Ovary (tissue), 9 donors: ENCODE measurements around the gene ANKS1B. TPM values are rescaled to one million over a fixed set of nuclear protein-coding genes. Genes with fewer than 3 reads are reported as not detected.

Experiments
- DNase-seq, 5 donors: peaks; one replicate each; pipeline ENCODE4 v3.0.0-alpha.2; 2019 to 2020
- H3K27ac ChIP-seq, 2 donors: fragments of 200-600 bp; one replicate each; pipeline versions ENCODE4 v1.5.1 to v1.8.0; 2019 to 2022
- H3K27me3 ChIP-seq: fragments of 200-600 bp; one replicate; pipeline ENCODE4 v1.8.0; 2022
- H3K36me3 ChIP-seq: fragments of 200-600 bp; sonication (generic); one replicate; pipeline ENCODE4 v1.5.1; 2019
- H3K4me1 ChIP-seq: one replicate; pipeline ENCODE4 v1.8.1; 2013; ENCODE audit warnings: mild to moderate bottlenecking, moderate library complexity; ENCODE audit not compliant: insufficient read depth
- H3K4me3 ChIP-seq: fragments of 200-600 bp; sonication (generic); one replicate; pipeline ENCODE4 v1.5.1; 2017
- H3K9me3 ChIP-seq, 2 donors: fragments of 200-600 bp in 1 of 2; sonication (generic) in 1 of 2; one replicate each; pipeline versions ENCODE4 v1.5.1 to v1.8.1; 2013 to 2019; ENCODE audit warnings: mild to moderate bottlenecking in 1 of 2, moderate library complexity in 1 of 2
- EP300 ChIP-seq: sonication (generic); formaldehyde crosslinking; IDR thresholded peaks from one replicate; pipeline ENCODE4 v1.6.1; 2017; ENCODE audit warnings: antibody characterized with exemption
- POLR2A ChIP-seq: fragments of 450-650 bp; IDR thresholded peaks from one replicate; pipeline ENCODE4 v1.6.1; 2017; ENCODE audit warnings: antibody characterized with exemption, mild to moderate bottlenecking, moderate library complexity
- WGBS, 3 donors: extraction: QIAGEN DNeasy Blood & Tissue Kit in 1 of 3; methylation state at CpG; one replicate each; pipeline versions ENCODE4 v1.1.5 to v1.1.7; 2013 to 2017; 5-methylcytosine and 5-hydroxymethylcytosine counted together
- intact Hi-C, 4 donors: fragments of 100-400 bp; cut with DNase I; formaldehyde crosslinking; loops; one replicate each; pipeline versions ENCODE4 v1.11.0 to v1.15.1; 2022 to 2023
- polyA plus RNA-seq, 2 donors: library from polyadenylated mRNA; stranded (reverse); fragments of 200-250 nt in 1 of 2; fragments of 350-450 nt in 1 of 2; fragmentation: Illumina TruSeq in 1 of 2; extraction: RNeasy Lipid Tissue Mini Kit (QIAGEN cat#74804) in 1 of 2; gene quantifications; one replicate each; pipeline ENCODE4 v1.2.3, GENCODE V29; 2013 to 2014
- total RNA-seq, 7 donors: library from RNA; depleted of rRNA in 2 of 7; stranded (reverse); fragments of >200 nt in 2 of 7; fragmentation: NEBNext Ultra II Directional in 3 of 7; extraction: Animal tissue kit (Norgen Biotek cat#: 25700) in 3 of 7; gene quantifications; one replicate each; pipeline versions ENCODE4 v1.1.0 to v1.2.4, GENCODE V29; 2016 to 2023
- TF ChIP-seq, protein P1 (sequence below), 3 donors: fragments of 450-650 bp in 2 of 3; fragments of 200-600 bp in 1 of 3; IDR thresholded peaks; one replicate each; pipeline versions ENCODE4 v1.5.1 to v1.8.0; 2016 to 2022; ENCODE audit warnings: antibody characterized with exemption in 3 of 3, mild to moderate bottlenecking in 1 of 3
- donor health status: DM: no; HTN: no; CAD: no; lungs with moderate emphysema.
- donor health status: DM: no; HTN: no; CAD: no.
- donor health status: Bipolar disorder and iron deficiency.
- donor health status: DM: yes; HTN: yes; CAD: no.
- donor health status: DM: no; HTN: no; CAD: no.
- donor health status: DM: yes; HTN: yes; CAD: no.

The ANKS1B gene
- total and polyA plus RNA-seq, 9 donors: 0.80 to 34.9 (median 7.7) TPM

DNA sequence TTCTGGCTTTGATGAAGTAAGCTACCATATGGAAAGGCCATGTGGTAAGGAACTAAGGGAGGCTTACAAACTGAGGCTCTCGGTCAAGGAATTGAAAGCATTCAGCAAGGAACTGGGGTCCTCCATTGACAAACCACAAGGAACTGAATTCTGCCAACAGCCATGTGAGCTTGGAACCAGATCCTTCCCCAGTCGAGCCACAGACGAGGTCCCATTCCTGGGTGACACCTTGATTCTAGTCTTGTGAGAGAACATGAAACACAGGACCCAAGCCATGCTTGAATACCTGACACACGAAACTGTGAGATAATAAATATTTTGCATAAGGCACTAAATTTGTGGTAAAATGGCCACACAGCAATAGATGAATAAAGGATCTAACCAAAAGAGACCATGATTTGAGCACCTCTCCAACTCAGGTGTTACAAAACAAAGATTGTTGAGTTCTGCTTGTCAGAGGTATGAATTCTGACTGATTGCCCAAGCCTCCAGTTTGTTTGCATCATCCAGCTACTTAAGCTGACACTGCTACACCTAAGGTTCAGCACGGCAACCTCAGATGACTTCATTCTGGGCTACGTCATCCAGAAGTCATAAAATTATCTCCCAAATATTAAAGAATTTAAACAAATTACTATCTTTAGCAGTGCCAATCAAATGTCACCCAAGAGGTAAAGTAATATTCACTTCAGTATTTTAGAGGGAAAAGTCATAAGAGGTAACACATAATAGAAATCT, 277.8 kb downstream of the ANKS1B start:
- WGBS, 3 donors: 87 to 93% (median 91%) methylated on average over 6 of the region's 6 CpGs
- no peaks in the 10 kb centered on the region for H3K9me3 ChIP-seq
- no peaks in the 10 kb centered on the region for H3K27me3 ChIP-seq
- no peak for DNase-seq
- intact Hi-C loops: no loop called here
- no peaks in the 10 kb centered on the region for H3K36me3 ChIP-seq
- no peaks in the 10 kb centered on the region for H3K4me1 ChIP-seq
- H3K27ac ChIP-seq: no peak overlapping the region
- no peak overlapping the region for H3K4me3 ChIP-seq
- TF ChIP-seq POLR2A (no peak), EP300 (no peak)
- TF ChIP-seq, protein P1, sequence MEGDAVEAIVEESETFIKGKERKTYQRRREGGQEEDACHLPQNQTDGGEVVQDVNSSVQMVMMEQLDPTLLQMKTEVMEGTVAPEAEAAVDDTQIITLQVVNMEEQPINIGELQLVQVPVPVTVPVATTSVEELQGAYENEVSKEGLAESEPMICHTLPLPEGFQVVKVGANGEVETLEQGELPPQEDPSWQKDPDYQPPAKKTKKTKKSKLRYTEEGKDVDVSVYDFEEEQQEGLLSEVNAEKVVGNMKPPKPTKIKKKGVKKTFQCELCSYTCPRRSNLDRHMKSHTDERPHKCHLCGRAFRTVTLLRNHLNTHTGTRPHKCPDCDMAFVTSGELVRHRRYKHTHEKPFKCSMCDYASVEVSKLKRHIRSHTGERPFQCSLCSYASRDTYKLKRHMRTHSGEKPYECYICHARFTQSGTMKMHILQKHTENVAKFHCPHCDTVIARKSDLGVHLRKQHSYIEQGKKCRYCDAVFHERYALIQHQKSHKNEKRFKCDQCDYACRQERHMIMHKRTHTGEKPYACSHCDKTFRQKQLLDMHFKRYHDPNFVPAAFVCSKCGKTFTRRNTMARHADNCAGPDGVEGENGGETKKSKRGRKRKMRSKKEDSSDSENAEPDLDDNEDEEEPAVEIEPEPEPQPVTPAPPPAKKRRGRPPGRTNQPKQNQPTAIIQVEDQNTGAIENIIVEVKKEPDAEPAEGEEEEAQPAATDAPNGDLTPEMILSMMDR (IDR thresholded peaks at IDR 0.05): no peak

DNA sequence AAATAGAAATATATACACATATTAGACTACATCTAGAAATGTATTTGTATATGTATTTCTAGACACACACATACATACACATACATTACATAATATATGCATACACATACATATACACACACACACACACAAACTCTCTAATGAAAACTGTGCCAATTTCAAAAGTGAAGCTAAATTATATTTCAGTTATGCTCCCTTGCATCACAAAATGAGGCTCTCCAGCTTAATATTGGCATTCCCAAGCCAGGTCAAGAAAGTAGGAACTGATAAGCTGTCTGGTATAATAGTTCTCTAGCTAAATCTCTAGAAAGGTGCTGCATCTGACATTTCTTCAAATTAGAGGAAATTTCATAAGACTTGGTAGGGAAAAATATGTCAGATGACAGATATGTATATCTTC, 280.3 kb downstream of the ANKS1B start:
- Histone ChIP-seq H3K27ac (no peak overlapping the region), H3K9me3 (no peaks in the 10 kb centered on the region), H3K4me1 (no peaks in the 10 kb centered on the region), H3K27me3 (no peaks in the 10 kb centered on the region), H3K36me3 (no peaks in the 10 kb centered on the region), H3K4me3 (no peak overlapping the region)
- intact Hi-C loops: no loop called here
- TF ChIP-seq POLR2A (no peak), EP300 (no peak)
- TF ChIP-seq, protein P1 (IDR thresholded peaks at IDR 0.05): no peak
- DNase-seq: no peak

DNA sequence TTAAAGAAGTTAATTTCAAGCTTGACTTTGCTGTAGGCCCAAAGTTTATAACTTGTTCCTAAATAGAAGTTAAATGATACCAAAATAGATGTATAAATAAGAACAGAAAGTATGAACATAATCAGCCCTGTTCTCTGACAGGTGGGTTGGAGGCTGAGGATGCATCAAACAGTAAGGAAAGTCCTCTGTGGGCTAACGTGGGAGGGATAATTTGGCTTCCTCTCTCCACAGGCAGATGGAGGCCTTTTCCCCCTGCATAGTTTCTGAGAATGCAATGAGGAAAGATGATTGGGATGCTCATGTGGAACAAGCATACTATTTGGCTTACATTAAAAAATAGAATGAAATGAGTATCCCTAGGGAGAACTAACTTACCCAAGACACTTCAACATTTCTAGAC, 280.7 kb downstream of the ANKS1B start:
- WGBS, 3 donors: 48 to 55% (median 49%) methylated on average over 1 of the region's 1 CpG
- no peaks in the 10 kb centered on the region for H3K27me3 ChIP-seq
- no peaks in the 10 kb centered on the region for H3K4me1 ChIP-seq

DNA sequence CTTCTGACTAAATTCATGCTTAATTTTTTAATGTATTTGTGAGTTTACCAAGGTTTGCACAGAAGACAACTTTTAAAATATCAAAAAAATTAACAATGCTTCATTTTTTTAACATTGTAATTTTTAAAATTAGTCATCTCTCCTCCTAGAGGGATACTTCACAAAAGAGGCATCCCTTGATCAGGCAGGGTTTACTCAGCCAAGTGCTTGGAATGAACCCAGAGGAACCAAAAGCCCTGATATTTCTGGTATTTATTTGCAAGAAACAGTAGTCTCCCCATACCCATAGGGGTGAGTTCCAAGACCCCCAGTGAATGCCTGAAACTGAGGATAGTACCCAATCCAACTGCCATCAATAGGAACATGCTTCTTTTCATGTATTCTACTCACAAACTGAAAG, 284.7 kb downstream of the ANKS1B start:
- DNase-seq: no peak
- Histone ChIP-seq H3K4me3 (no peak overlapping the region), H3K36me3 (no peaks in the 10 kb centered on the region), H3K9me3 (no peaks in the 10 kb centered on the region), H3K4me1 (no peaks in the 10 kb centered on the region), H3K27ac (no peak overlapping the region), H3K27me3 (no peaks in the 10 kb centered on the region)
- intact Hi-C loops: no loop called here
- TF ChIP-seq, protein P1 (IDR thresholded peaks at IDR 0.05): no peak
- no peak for TF ChIP-seq EP300
- no peak for TF ChIP-seq POLR2A

More for the DNA sequence above, 280.7 kb downstream of the ANKS1B start:
- Histone ChIP-seq H3K27ac (no peak overlapping the region), H3K9me3 (no peaks in the 10 kb centered on the region), H3K4me3 (no peak overlapping the region), H3K36me3 (no peaks in the 10 kb centered on the region)
- TF ChIP-seq EP300 (no peak), POLR2A (no peak)
- TF ChIP-seq, protein P1 (IDR thresholded peaks at IDR 0.05): no peak
- intact Hi-C loops: no loop called here
- DNase-seq: no peak
